A673 (cell line): Measurements from ENCODE around the gene ARAP2. TPM values are rescaled to one million over a fixed set of nuclear protein-coding genes. Genes with fewer than 3 reads are reported as not detected.

Source experiments
- BruUV-seq: library from RNA; stranded (reverse); fragments of 400-500 nt; replicated peaks from 2 replicates; lab custom pipeline; 2021; lab: Mats Ljungman, UMichigan
- CTCF ChIA-PET: fragments of 300-600 bp; sonication (Branson Sonifier 250); formaldehyde crosslinking; loops from one replicate; lab custom pipeline; 2022; ENCODE audit warnings: antibody characterized with exemption; lab: Charles Lee
- POLR2A ChIA-PET: fragments of 300-600 bp; sonication (Branson Sonifier 250); formaldehyde crosslinking; loops from one replicate; lab custom pipeline; 2022; ENCODE audit warnings: antibody characterized with exemption; ENCODE audit not compliant: low non-redundant PET; lab: Charles Lee
- DNase-seq: peaks from one replicate; pipeline ENCODE4 v3.0.0-alpha.2; 2015; ENCODE audit warnings: low spot score
- H3K27ac ChIP-seq: fragments of 200-600 bp; sonication (generic); 2 replicates; pipeline ENCODE4 v1.5.1; 2016; ENCODE audit warnings: mixed run types, low read depth, mild to moderate bottlenecking, mixed read lengths, antibody characterized with exemption, low read length; ENCODE audit not compliant: poor library complexity, severe bottlenecking
- H3K27me3 ChIP-seq: fragments of 200-600 bp; sonication (generic); replicated peaks from 2 replicates; pipeline ENCODE4 v1.6.1; 2017; ENCODE audit warnings: mixed run types, low read depth, mild to moderate bottlenecking, mixed read lengths, antibody characterized with exemption, low read length; ENCODE audit not compliant: insufficient read depth, poor library complexity
- H3K36me3 ChIP-seq: fragments of 200-600 bp; sonication (generic); 2 replicates; pipeline ENCODE4 v1.6.1; 2016; ENCODE audit warnings: mixed run types, mild to moderate bottlenecking, mixed read lengths, antibody characterized with exemption, low read length; ENCODE audit not compliant: insufficient read depth, poor library complexity, severe bottlenecking
- H3K4me1 ChIP-seq: fragments of 200-600 bp; sonication (generic); 2 replicates; pipeline ENCODE4 v1.6.1; 2017; ENCODE audit warnings: mixed run types, mild to moderate bottlenecking, mixed read lengths, antibody characterized with exemption, low read length; ENCODE audit not compliant: insufficient read depth, poor library complexity, severe bottlenecking
- H3K4me3 ChIP-seq: fragments of 200-600 bp; sonication (generic); 2 replicates; pipeline ENCODE4 v1.5.1; 2016; ENCODE audit warnings: low read depth, mixed run types, mild to moderate bottlenecking, mixed read lengths, low read length; ENCODE audit not compliant: poor library complexity, severe bottlenecking
- H3K9me3 ChIP-seq: fragments of 200-600 bp; sonication (generic); 2 replicates; pipeline ENCODE4 v1.6.1; 2016; ENCODE audit warnings: mixed run types, low read depth, mild to moderate bottlenecking, mixed read lengths, antibody characterized with exemption, low read length; ENCODE audit not compliant: poor library complexity, severe bottlenecking
- EZH2 ChIP-seq: fragments of 200-600 bp; sonication (generic); IDR thresholded peaks from 2 replicates; pipeline ENCODE4 v1.6.1; 2017; ENCODE audit warnings: borderline replicate concordance, low read depth, mild to moderate bottlenecking, mixed read lengths, antibody characterized with exemption, low read length; ENCODE audit not compliant: poor library complexity, severe bottlenecking
- intact Hi-C: fragments of 100-400 bp; cut with micrococcal nuclease; formaldehyde crosslinking; loops from one replicate; pipeline ENCODE4 v1.10.0; 2022; ENCODE audit not compliant: unreplicated experiment
- total RNA-seq: library from RNA; stranded (reverse); gene quantifications from 2 replicates; pipeline ENCODE4 v1.2.3, GENCODE V29; 2021
- TF ChIP-seq, protein P1 (sequence below): fragments of 300-800, 200-600 bp; sonication (generic); conservative IDR thresholded peaks from 2 replicates; pipeline ENCODE4 v1.5.1; 2017; ENCODE audit warnings: low read depth, mild to moderate bottlenecking, antibody characterized with exemption, low read length, moderate library complexity, mixed read lengths

ARAP2 gene
- total RNA-seq, 1 experiment from 2014 or later = 0.06 TPM

DNA sequence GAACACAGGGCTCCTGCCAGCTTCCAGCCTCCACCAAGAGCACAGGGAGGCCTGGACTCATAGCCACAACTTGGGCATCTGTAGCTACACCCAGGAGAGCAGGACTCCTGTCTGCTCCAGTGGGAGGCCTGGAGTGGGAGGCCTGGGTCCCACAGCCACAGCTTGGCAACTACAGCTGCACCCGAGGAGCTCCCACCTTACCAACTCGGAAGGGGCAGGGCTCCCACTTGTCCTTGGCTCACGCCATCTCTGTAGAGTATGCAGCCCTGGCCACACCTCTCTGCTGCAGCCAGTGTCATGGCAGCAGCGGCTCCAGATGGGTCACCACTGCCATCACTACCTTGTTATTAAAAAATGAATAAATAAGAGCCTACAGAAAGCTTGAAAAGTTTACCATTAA, 45.5 kb downstream of the ARAP2 start:
- no peak for DNase-seq
- Histone ChIP-seq H3K27ac (no peak overlapping the region), H3K9me3 (no peaks in the 10 kb centered on the region), H3K4me1 (no peaks in the 10 kb centered on the region), H3K4me3 (no peak overlapping the region), H3K27me3 (no peaks in the 10 kb centered on the region), H3K36me3 (no peaks in the 10 kb centered on the region)
- TF ChIP-seq, protein P1, sequence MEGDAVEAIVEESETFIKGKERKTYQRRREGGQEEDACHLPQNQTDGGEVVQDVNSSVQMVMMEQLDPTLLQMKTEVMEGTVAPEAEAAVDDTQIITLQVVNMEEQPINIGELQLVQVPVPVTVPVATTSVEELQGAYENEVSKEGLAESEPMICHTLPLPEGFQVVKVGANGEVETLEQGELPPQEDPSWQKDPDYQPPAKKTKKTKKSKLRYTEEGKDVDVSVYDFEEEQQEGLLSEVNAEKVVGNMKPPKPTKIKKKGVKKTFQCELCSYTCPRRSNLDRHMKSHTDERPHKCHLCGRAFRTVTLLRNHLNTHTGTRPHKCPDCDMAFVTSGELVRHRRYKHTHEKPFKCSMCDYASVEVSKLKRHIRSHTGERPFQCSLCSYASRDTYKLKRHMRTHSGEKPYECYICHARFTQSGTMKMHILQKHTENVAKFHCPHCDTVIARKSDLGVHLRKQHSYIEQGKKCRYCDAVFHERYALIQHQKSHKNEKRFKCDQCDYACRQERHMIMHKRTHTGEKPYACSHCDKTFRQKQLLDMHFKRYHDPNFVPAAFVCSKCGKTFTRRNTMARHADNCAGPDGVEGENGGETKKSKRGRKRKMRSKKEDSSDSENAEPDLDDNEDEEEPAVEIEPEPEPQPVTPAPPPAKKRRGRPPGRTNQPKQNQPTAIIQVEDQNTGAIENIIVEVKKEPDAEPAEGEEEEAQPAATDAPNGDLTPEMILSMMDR = no peak
- no peak for TF ChIP-seq EZH2
- intact Hi-C loops = no loop called here
- no TSS peak for BruUV-seq
- CTCF ChIA-PET = no interaction called here
- POLR2A ChIA-PET = no interaction called here

DNA sequence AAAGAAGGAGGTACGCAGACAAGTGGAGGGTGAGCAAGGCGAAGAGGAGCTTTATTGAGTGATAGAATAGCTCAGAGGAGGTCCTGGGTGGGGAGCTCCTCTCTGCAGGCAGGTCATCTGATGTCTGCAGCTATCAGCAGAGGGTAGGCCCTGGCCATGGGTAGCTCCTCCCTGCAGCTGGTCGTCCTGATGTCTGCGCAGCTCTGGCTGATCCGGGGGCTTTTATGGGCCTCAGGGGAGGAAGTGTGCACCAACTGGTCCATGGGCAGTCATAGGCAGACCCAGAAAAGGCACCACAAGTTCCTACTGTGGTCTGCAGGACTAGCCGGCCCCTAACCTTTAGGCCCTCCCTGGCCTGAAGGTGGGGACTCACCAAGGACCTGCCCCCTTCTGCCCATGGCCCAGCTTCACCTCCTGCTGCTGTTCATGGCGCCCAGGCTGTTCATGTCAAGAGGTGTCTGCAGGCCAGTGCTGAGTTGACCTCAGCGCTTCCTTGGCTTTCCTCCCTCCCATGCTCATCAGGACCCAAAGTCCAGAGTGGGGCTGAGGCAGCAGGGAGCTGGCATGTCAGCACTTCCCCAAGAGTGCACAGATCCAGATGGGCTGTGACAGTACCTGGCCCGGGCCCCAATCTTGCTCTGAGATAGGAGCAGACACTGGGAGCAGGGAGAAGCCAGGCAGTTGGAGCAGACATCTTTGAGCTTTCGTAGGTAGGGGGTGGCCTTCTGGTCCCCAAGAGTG, 46.1 kb downstream of the ARAP2 start:
- BruUV-seq = no TSS peak
- CTCF ChIA-PET = no interaction called here
- no peak for TF ChIP-seq EZH2
- TF ChIP-seq, protein P1 = no peak
- H3K9me3 ChIP-seq = no peaks in the 10 kb centered on the region
- H3K36me3 ChIP-seq = no peaks in the 10 kb centered on the region
- H3K27ac ChIP-seq = no peak overlapping the region
- intact Hi-C loops = no loop called here
- DNase-seq = no peak
- no peaks in the 10 kb centered on the region for H3K4me1 ChIP-seq
- POLR2A ChIA-PET = no interaction called here
- H3K4me3 ChIP-seq = no peak overlapping the region
- no peaks in the 10 kb centered on the region for H3K27me3 ChIP-seq

DNA sequence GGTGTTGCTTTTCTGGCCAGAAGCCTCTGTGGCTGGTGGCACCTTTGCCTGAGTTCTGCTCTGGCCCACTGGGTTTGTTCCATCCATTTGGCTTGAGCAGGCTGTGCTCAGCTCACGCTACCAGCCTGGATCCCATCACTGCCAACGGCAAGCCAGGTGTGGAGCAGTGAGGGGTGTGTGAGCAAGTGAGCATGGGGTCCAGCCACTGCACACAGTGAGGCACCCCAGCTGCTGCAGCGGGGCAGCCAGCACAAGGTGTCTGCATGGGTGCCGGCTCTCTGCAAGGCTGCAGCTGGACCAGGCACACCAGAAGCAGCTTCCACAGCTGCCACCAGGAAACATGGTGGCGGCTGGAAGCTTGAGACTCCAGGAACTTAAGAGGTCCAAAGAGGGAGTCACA, 46.8 kb downstream of the ARAP2 start:
- BruUV-seq = no TSS peak
- Histone ChIP-seq H3K27me3 (no peaks in the 10 kb centered on the region), H3K4me3 (no peak overlapping the region), H3K36me3 (no peaks in the 10 kb centered on the region), H3K4me1 (no peaks in the 10 kb centered on the region), H3K27ac (no peak overlapping the region), H3K9me3 (no peaks in the 10 kb centered on the region)
- no peak for DNase-seq
- POLR2A ChIA-PET = no interaction called here
- no peak for TF ChIP-seq EZH2
- TF ChIP-seq, protein P1 = no peak
- CTCF ChIA-PET = no interaction called here
- intact Hi-C loops = no loop called here
